Liver (tissue), 9 donors: Measurements from ENCODE around the gene DGKB. TPM values are rescaled to one million over a fixed set of nuclear protein-coding genes. Genes with fewer than 3 reads are reported as not detected.

Experiments
- DNase-seq: peaks from one replicate; pipeline ENCODE4 v3.0.0-alpha.2; 2017; ENCODE audit warnings: low spot score
- H3K27ac ChIP-seq, 2 donors: one replicate each; pipeline ENCODE4 v1.7.0; 2013; ENCODE audit warnings: inconsistent platforms in 2 of 2, low read length in 2 of 2, control low read depth in 1 of 2, low read depth in 1 of 2, mild to moderate bottlenecking in 1 of 2
- H3K27me3 ChIP-seq, 4 donors: one replicate each; pipeline versions ENCODE4 v1.6.1 to v1.7.0; 2013; ENCODE audit warnings: low read length in 3 of 4, inconsistent platforms in 1 of 4, mild to moderate bottlenecking in 1 of 4, moderate library complexity in 1 of 4; ENCODE audit not compliant: control insufficient read depth in 4 of 4, insufficient read depth in 4 of 4
- H3K36me3 ChIP-seq, 4 donors: one replicate each; pipeline versions ENCODE4 v1.6.1 to v1.7.0; 2013; ENCODE audit warnings: low read length in 3 of 4, mild to moderate bottlenecking in 3 of 4, low read depth in 1 of 4, moderate library complexity in 1 of 4; ENCODE audit not compliant: control insufficient read depth in 4 of 4, insufficient read depth in 3 of 4
- H3K4me1 ChIP-seq, 4 donors: one replicate each; pipeline versions ENCODE4 v1.6.1 to v1.7.0; 2013; ENCODE audit warnings: low read length in 3 of 4, mild to moderate bottlenecking in 3 of 4, moderate library complexity in 1 of 4; ENCODE audit not compliant: control insufficient read depth in 4 of 4, insufficient read depth in 4 of 4
- H3K4me3 ChIP-seq, 3 donors: one replicate each; pipeline versions ENCODE4 v1.6.1 to v1.7.0; 2013; ENCODE audit warnings: low read length in 3 of 3, control low read depth in 1 of 3, low read depth in 1 of 3, mild to moderate bottlenecking in 1 of 3
- H3K9ac ChIP-seq, 2 donors: one replicate each; pipeline ENCODE4 v1.7.0; 2013; ENCODE audit warnings: low read length in 2 of 2, mild to moderate bottlenecking in 2 of 2, moderate library complexity in 2 of 2, control low read depth in 1 of 2, low read depth in 1 of 2
- H3K9me3 ChIP-seq, 4 donors: one replicate each; pipeline versions ENCODE4 v1.6.1 to v1.7.0; 2013; ENCODE audit warnings: low read length in 3 of 4; ENCODE audit not compliant: control insufficient read depth in 4 of 4
- EGR1 ChIP-seq, 2 donors: IDR thresholded peaks; 2 replicates each; pipeline ENCODE4 v1.6.1; 2016 to 2018; ENCODE audit warnings: antibody characterized with exemption in 2 of 2, low read depth in 2 of 2
- GABPA ChIP-seq, 2 donors: IDR thresholded peaks in 1 of 2; conservative IDR thresholded peaks in 1 of 2; 2 replicates each; pipeline ENCODE4 v1.6.1; 2016; ENCODE audit warnings: antibody characterized with exemption in 2 of 2, mild to moderate bottlenecking in 1 of 2, moderate library complexity in 1 of 2
- HNF4G ChIP-seq: IDR thresholded peaks from 2 replicates; pipeline ENCODE4 v1.6.1; 2016; ENCODE audit warnings: antibody characterized with exemption
- JUND ChIP-seq, 2 donors: IDR thresholded peaks; 2 replicates each; pipeline ENCODE4 v1.6.1; 2016; ENCODE audit warnings: antibody characterized with exemption in 2 of 2
- RAD21 ChIP-seq, 2 donors: IDR thresholded peaks; 2 replicates each; pipeline ENCODE4 v1.6.1; 2016; ENCODE audit warnings: antibody characterized with exemption in 2 of 2, mild to moderate bottlenecking in 2 of 2
- SP1 ChIP-seq: IDR thresholded peaks from 2 replicates; pipeline ENCODE4 v1.6.1; 2018; ENCODE audit warnings: antibody characterized with exemption, mild to moderate bottlenecking
- WGBS: extraction: QIAGEN DNeasy Blood & Tissue Kit; methylation state at CpG from one replicate; pipeline ENCODE4 v1.1.7; 2013; 5-methylcytosine and 5-hydroxymethylcytosine counted together
- polyA plus RNA-seq, 2 donors: library from polyadenylated mRNA; stranded (reverse) in 1 of 2; unstranded in 1 of 2; fragments of 200-250 nt in 1 of 2; fragments of >200 nt in 1 of 2; fragmentation: Nextera tagmentation in 1 of 2; extraction: Ambion mirVana in 1 of 2; gene quantifications; one replicate each; pipeline versions ENCODE4 v1.2.1 to v1.2.3, GENCODE V29; 2013 to 2015
- total RNA-seq, 2 donors: library from RNA; depleted of rRNA; stranded (reverse); fragments of >200 nt; gene quantifications; one replicate each; pipeline ENCODE4 v1.2.3, GENCODE V29; 2014
- TF ChIP-seq, protein P1 (sequence below): fragments of 150-350 bp; IDR thresholded peaks from 2 replicates; pipeline ENCODE4 v1.5.1; 2017; ENCODE audit warnings: improper control_type of control experiment, low read depth, low read length; ENCODE audit not compliant: missing input control
- TF ChIP-seq, protein P2 (sequence below): IDR thresholded peaks from 2 replicates; pipeline ENCODE4 v1.6.1; 2016; ENCODE audit warnings: antibody characterized with exemption
- TF ChIP-seq, protein P3 (sequence below): IDR thresholded peaks from 2 replicates; pipeline ENCODE4 v1.6.1; 2016; ENCODE audit warnings: antibody characterized with exemption
- TF ChIP-seq, protein P4 (sequence below): IDR thresholded peaks from 2 replicates; pipeline ENCODE4 v1.6.1; 2016; ENCODE audit warnings: antibody characterized with exemption, mild to moderate bottlenecking
- donor health status: healthy.
- donor health status: healthy.
- donor health status: healthy.
- donor health status: healthy.
- donor health status: healthy.

DGKB gene
- total and polyA plus RNA-seq, 4 donors: 0.09 to 0.42 TPM; not detected in 2

DNA sequence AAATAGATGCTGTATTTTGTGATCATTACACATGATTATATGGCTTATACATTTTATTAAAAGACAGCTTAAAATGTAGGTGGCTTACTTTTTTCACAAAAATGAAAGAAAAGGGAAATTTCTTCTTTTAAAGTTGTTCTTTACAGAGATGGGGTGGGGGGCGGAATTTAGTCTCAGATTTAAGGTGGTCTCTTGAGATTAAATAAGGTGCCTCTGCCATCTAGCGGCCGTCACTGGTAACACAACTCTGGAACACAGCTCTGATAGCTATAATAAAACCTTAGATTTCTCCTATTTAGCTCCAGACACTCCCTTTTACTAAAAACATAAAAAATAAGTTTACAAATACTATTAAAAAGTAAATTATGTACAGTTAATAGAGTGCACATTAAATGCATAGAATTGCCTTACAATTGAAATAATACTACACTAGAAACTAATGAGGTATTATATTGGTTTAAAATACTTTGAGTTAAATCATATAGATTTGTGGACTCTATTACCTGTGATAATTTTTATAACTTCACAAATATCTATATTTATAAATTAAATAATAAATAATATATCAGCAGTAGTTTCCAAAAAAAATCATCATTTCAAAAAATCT is 210.9 kb downstream of the DGKB start:
- TF ChIP-seq RAD21 (IDR thresholded peaks at IDR 0.05): peak; percentile 82
- no peak for TF ChIP-seq SP1
- TF ChIP-seq, protein P1, sequence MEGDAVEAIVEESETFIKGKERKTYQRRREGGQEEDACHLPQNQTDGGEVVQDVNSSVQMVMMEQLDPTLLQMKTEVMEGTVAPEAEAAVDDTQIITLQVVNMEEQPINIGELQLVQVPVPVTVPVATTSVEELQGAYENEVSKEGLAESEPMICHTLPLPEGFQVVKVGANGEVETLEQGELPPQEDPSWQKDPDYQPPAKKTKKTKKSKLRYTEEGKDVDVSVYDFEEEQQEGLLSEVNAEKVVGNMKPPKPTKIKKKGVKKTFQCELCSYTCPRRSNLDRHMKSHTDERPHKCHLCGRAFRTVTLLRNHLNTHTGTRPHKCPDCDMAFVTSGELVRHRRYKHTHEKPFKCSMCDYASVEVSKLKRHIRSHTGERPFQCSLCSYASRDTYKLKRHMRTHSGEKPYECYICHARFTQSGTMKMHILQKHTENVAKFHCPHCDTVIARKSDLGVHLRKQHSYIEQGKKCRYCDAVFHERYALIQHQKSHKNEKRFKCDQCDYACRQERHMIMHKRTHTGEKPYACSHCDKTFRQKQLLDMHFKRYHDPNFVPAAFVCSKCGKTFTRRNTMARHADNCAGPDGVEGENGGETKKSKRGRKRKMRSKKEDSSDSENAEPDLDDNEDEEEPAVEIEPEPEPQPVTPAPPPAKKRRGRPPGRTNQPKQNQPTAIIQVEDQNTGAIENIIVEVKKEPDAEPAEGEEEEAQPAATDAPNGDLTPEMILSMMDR: peak; percentile 84
- 3% methylated on average over 3 of the region's 3 CpGs for WGBS
- Histone ChIP-seq H3K27ac (no peak overlapping the region), H3K27me3 (no peaks in the 10 kb centered on the region), H3K4me1 (peaks cover 2 to 15% (median 6%) of the 10 kb centered on the region in 4 donors), H3K36me3 (no peaks in the 10 kb centered on the region), H3K9ac (no peak overlapping the region), H3K9me3 (no peaks in the 10 kb centered on the region), H3K4me3 (no peak overlapping the region)
- DNase-seq: peak; percentile 59

DNA sequence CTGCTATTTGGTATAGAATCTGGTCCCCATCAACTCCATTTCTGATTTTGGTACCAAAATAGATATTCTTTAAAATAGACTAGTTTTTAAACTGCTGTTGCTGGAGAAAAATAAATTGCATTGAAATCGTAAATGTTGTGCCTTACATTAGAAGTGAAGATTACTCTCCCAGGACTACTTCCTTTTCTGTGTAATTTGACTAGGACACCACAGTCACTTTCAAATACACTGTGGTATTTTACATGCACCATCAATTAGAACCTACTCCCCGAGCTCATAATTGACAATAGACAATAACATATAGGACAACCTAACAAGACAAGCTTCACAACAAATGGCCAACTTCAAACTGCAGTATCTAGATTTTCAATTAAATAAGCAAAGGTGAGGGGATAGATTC is 211.5 kb downstream of the DGKB start:
- Histone ChIP-seq H3K27me3 (no peaks in the 10 kb centered on the region), H3K9ac (no peak overlapping the region), H3K27ac (no peak overlapping the region), H3K36me3 (no peaks in the 10 kb centered on the region), H3K9me3 (no peaks in the 10 kb centered on the region), H3K4me3 (no peak overlapping the region), H3K4me1 (peaks cover 2 to 15% (median 6%) of the 10 kb centered on the region in 4 donors)
- no peak for DNase-seq
- TF ChIP-seq HNF4G (no peak), EGR1 (IDR thresholded peaks at IDR 0.05; ENCODE audit: low read depth in 2 of 2) (no peak), RAD21 (IDR thresholded peaks at IDR 0.05) (no peak), JUND (IDR thresholded peaks at IDR 0.05) (no peak), GABPA (IDR thresholded peaks at IDR 0.05 in 1 of 2, conservative IDR thresholded peaks at IDR 0.05 in 1 of 2) (no peak)
- TF ChIP-seq, protein P2, sequence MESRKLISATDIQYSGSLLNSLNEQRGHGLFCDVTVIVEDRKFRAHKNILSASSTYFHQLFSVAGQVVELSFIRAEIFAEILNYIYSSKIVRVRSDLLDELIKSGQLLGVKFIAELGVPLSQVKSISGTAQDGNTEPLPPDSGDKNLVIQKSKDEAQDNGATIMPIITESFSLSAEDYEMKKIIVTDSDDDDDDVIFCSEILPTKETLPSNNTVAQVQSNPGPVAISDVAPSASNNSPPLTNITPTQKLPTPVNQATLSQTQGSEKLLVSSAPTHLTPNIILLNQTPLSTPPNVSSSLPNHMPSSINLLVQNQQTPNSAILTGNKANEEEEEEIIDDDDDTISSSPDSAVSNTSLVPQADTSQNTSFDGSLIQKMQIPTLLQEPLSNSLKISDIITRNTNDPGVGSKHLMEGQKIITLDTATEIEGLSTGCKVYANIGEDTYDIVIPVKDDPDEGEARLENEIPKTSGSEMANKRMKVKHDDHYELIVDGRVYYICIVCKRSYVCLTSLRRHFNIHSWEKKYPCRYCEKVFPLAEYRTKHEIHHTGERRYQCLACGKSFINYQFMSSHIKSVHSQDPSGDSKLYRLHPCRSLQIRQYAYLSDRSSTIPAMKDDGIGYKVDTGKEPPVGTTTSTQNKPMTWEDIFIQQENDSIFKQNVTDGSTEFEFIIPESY: no peak
- TF ChIP-seq, protein P3, sequence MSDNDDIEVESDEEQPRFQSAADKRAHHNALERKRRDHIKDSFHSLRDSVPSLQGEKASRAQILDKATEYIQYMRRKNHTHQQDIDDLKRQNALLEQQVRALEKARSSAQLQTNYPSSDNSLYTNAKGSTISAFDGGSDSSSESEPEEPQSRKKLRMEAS: no peak
- TF ChIP-seq, protein P4, sequence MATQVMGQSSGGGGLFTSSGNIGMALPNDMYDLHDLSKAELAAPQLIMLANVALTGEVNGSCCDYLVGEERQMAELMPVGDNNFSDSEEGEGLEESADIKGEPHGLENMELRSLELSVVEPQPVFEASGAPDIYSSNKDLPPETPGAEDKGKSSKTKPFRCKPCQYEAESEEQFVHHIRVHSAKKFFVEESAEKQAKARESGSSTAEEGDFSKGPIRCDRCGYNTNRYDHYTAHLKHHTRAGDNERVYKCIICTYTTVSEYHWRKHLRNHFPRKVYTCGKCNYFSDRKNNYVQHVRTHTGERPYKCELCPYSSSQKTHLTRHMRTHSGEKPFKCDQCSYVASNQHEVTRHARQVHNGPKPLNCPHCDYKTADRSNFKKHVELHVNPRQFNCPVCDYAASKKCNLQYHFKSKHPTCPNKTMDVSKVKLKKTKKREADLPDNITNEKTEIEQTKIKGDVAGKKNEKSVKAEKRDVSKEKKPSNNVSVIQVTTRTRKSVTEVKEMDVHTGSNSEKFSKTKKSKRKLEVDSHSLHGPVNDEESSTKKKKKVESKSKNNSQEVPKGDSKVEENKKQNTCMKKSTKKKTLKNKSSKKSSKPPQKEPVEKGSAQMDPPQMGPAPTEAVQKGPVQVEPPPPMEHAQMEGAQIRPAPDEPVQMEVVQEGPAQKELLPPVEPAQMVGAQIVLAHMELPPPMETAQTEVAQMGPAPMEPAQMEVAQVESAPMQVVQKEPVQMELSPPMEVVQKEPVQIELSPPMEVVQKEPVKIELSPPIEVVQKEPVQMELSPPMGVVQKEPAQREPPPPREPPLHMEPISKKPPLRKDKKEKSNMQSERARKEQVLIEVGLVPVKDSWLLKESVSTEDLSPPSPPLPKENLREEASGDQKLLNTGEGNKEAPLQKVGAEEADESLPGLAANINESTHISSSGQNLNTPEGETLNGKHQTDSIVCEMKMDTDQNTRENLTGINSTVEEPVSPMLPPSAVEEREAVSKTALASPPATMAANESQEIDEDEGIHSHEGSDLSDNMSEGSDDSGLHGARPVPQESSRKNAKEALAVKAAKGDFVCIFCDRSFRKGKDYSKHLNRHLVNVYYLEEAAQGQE: no peak
- WGBS: 71% methylated on average over 2 of the region's 2 CpGs
